Endothelial cell of umbilical vein (primary cell): ENCODE data around the gene RAB3D. TPM values are rescaled to one million over a fixed set of nuclear protein-coding genes. Genes with fewer than 3 reads are reported as not detected.

Experiments
- BruUV-seq: library from RNA; stranded (reverse); fragments of 400-500 nt; replicated peaks from 2 replicates; lab custom pipeline; 2021; lab: Mats Ljungman, UMichigan
- CTCF ChIA-PET: fragments of 300-600, 350-600 bp; sonication (Branson Sonifier 250); formaldehyde crosslinking; loops from one replicate; lab custom pipeline; 2021; ENCODE audit warnings: antibody characterized with exemption, inconsistent platforms; lab: Charles Lee
- POLR2A ChIA-PET: fragments of 300-600, 350-600 bp; sonication (Branson Sonifier 250); formaldehyde crosslinking; loops from one replicate; lab custom pipeline; 2021; ENCODE audit warnings: antibody characterized with exemption, inconsistent platforms; lab: Charles Lee
- DNase-seq: peaks from one replicate; pipeline ENCODE4 v3.0.0-alpha.2; 2011; ENCODE audit warnings: low read depth, low spot score
- FAIRE-seq: peaks from 2 replicates; lab custom pipeline; 2011; peaks lifted over from hg19 to GRCh38; lab: Jason Lieb, UNC
- H2AFZ ChIP-seq: 2 replicates; pipeline ENCODE4 v1.6.0; 2012; ENCODE audit warnings: low read depth, low read length, control low read depth, inconsistent platforms
- H3K27ac ChIP-seq: 2 replicates; pipeline ENCODE4 v1.5.1; 2011; ENCODE audit warnings: low read depth, mild to moderate bottlenecking, control low read depth, low read length, moderate library complexity; ENCODE audit not compliant: insufficient read depth
- H3K27me3 ChIP-seq, 2 experiments: 2 replicates each; pipeline versions ENCODE4 v1.6.0 to v1.6.1; 2011; ENCODE audit warnings: low read length in 2 of 2, mixed read lengths in 1 of 2; ENCODE audit not compliant: control insufficient read depth in 2 of 2, insufficient read depth in 2 of 2
- H3K36me3 ChIP-seq, 2 experiments: 2 replicates in 1 of 2; 3 replicates in 1 of 2; pipeline ENCODE4 v1.5.1; 2011; ENCODE audit warnings: low read length in 2 of 2, mild to moderate bottlenecking in 1 of 2, moderate library complexity in 1 of 2; ENCODE audit not compliant: control insufficient read depth in 2 of 2, insufficient read depth in 2 of 2; ENCODE audit errors: extremely low read depth in 1 of 2
- H3K4me1 ChIP-seq: 3 replicates; pipeline ENCODE4 v1.5.1; 2011; ENCODE audit warnings: mild to moderate bottlenecking, low read length; ENCODE audit not compliant: control insufficient read depth, insufficient read depth; ENCODE audit errors: extremely low read depth
- H3K4me2 ChIP-seq: 2 replicates; pipeline ENCODE4 v1.6.1; 2011; ENCODE audit warnings: low read length, control low read depth, mixed read lengths; ENCODE audit not compliant: insufficient read depth
- H3K4me3 ChIP-seq, 3 experiments: fragments of 200-600 bp in 1 of 3; sonication (generic), shearing (Covaris generic) in 1 of 3; replicated peaks in 1 of 3; 2 replicates each; pipeline ENCODE4 v1.5.1; 2011 to 2016; ENCODE audit warnings: control low read depth in 3 of 3, low read length in 3 of 3, mild to moderate bottlenecking in 2 of 3, inconsistent platforms in 1 of 3, low read depth in 1 of 3, moderate library complexity in 1 of 3; ENCODE audit not compliant: insufficient read depth in 1 of 3
- H3K79me2 ChIP-seq: 2 replicates; pipeline ENCODE4 v1.6.0; 2012; ENCODE audit warnings: low read length, inconsistent platforms; ENCODE audit not compliant: control insufficient read depth, insufficient read depth
- H3K9ac ChIP-seq: replicated peaks from 2 replicates; pipeline ENCODE3; 2011; ENCODE audit warnings: low read length, control low read depth; ENCODE audit not compliant: insufficient read depth; ENCODE audit errors: extremely low read depth
- H3K9me1 ChIP-seq: replicated peaks from 3 replicates; pipeline ENCODE4 v1.6.0; 2011; ENCODE audit warnings: mild to moderate bottlenecking, low read length; ENCODE audit not compliant: control insufficient read depth, insufficient read depth; ENCODE audit errors: extremely low read depth
- H3K9me3 ChIP-seq: replicated peaks from 2 replicates; pipeline ENCODE4 v1.5.1; 2012; ENCODE audit warnings: low read length, inconsistent platforms; ENCODE audit not compliant: control insufficient read depth, insufficient read depth
- H4K20me1 ChIP-seq: replicated peaks from 2 replicates; pipeline ENCODE3; 2011; ENCODE audit warnings: mild to moderate bottlenecking, low read length; ENCODE audit not compliant: control insufficient read depth, insufficient read depth; ENCODE audit errors: extremely low read depth
- FOS ChIP-seq: IDR thresholded peaks from 2 replicates; pipeline ENCODE4 v1.6.1; 2011; ENCODE audit warnings: mild to moderate bottlenecking, low read length, moderate library complexity, borderline replicate concordance; ENCODE audit not compliant: insufficient read depth
- JUN ChIP-seq: IDR thresholded peaks from 2 replicates; pipeline ENCODE4 v1.6.1; 2011; ENCODE audit warnings: borderline replicate concordance, low read depth; ENCODE audit not compliant: insufficient read length, insufficient read depth
- MYC ChIP-seq: IDR thresholded peaks from one replicate; pipeline ENCODE4 v1.6.1; 2011; ENCODE audit warnings: mild to moderate bottlenecking, low read depth, low read length
- POLR2A ChIP-seq: IDR thresholded peaks from 2 replicates; pipeline ENCODE4 v1.6.1; 2012; ENCODE audit warnings: low read depth, mild to moderate bottlenecking, control low read depth, low read length
- dilution Hi-C: fragments of 300-500 bp; cut with MboI; formaldehyde crosslinking; loops from one replicate; pipeline ENCODE4 v1.15.0; 2019; ENCODE audit warnings: low sequenced_read_pairs; ENCODE audit not compliant: extremely low pct_ligation_motif_present
- intact Hi-C: fragments of 100-400 bp; cut with micrococcal nuclease; formaldehyde crosslinking; loops from one replicate; pipeline ENCODE4 v1.10.0; 2022
- polyA plus RNA-seq, 4 experiments: library from polyadenylated mRNA; depleted of rRNA in 3 of 4; stranded (reverse) in 3 of 4; unstranded in 1 of 4; fragments of >200 nt; gene quantifications; 2 replicates each; pipeline versions ENCODE4 v1.2.1 to v1.2.3, GENCODE V29; 2011 to 2012; ENCODE audit warnings: missing spikeins in 1 of 4
- total RNA-seq: library from RNA; stranded (reverse); gene quantifications from 2 replicates; pipeline ENCODE4 v1.2.3, GENCODE V29; 2021
- TF ChIP-seq, protein P1 (sequence below), 2 donors: IDR thresholded peaks; 1 replicate in 1 of 2; 2 replicates in 1 of 2; pipeline ENCODE4 v1.5.1; 2011; ENCODE audit warnings: low read length in 2 of 2, mild to moderate bottlenecking in 2 of 2, moderate library complexity in 2 of 2, control low read depth in 1 of 2, inconsistent platforms in 1 of 2, low read depth in 1 of 2; ENCODE audit not compliant: insufficient read depth in 1 of 2; ENCODE audit errors: extremely low read depth in 1 of 2

RAB3D gene
- total and polyA plus RNA-seq, 2 donors (not counting 3 experiments of a cell fraction or from before 2014, with no cell fraction given) = 35.4 to 48.2 TPM

DNA sequence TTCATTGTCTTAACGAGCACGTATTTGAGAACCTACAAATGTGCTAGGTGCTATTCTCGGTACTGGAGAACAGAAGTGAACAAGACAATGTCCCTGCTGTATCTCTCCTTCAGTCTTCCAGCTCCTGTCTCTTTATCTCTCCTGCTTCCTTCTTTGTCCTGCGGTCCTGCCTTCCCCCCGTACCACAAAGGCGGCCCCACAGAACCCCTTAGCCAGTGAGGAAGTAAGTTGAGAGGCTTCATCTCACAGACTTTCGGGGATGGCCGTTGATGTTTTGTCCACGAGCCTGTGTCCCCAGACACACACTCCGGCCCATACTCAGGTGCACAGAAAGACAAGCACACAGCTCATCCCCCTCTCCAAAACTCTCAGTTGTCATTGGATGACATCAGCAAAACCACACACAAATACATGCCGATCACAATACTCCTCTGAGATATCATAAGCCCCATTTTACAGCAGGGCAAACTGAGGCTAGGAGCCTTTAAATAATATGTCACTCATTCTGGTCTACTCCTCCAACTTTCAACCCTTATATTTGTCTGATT is 34.5 kb upstream of the RAB3D start:
- BruUV-seq = no TSS peak
- DNase-seq (no peak), FAIRE-seq (no peak)
- H3K4me1 ChIP-seq = peaks cover 39% of the 10 kb centered on the region
- H2AFZ ChIP-seq = peak overlapping the region; percentile 16
- no peaks in the 10 kb centered on the region for H4K20me1 ChIP-seq
- TF ChIP-seq FOS = no peak
- no peak for TF ChIP-seq POLR2A
- no peak for TF ChIP-seq JUN
- no peak for TF ChIP-seq MYC
- TF ChIP-seq, protein P1, sequence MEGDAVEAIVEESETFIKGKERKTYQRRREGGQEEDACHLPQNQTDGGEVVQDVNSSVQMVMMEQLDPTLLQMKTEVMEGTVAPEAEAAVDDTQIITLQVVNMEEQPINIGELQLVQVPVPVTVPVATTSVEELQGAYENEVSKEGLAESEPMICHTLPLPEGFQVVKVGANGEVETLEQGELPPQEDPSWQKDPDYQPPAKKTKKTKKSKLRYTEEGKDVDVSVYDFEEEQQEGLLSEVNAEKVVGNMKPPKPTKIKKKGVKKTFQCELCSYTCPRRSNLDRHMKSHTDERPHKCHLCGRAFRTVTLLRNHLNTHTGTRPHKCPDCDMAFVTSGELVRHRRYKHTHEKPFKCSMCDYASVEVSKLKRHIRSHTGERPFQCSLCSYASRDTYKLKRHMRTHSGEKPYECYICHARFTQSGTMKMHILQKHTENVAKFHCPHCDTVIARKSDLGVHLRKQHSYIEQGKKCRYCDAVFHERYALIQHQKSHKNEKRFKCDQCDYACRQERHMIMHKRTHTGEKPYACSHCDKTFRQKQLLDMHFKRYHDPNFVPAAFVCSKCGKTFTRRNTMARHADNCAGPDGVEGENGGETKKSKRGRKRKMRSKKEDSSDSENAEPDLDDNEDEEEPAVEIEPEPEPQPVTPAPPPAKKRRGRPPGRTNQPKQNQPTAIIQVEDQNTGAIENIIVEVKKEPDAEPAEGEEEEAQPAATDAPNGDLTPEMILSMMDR (IDR thresholded peaks at IDR 0.05; ENCODE audit: extremely low read depth in 1 of 2, insufficient read depth in 1 of 2, low read depth in 1 of 2, low read length in 2 of 2) = no peak
- no peaks in the 10 kb centered on the region for H3K36me3 ChIP-seq
- peak overlapping the region; percentile 89 for H3K9ac ChIP-seq
- no peaks in the 10 kb centered on the region for H3K9me3 ChIP-seq
- H3K27ac ChIP-seq = no peak overlapping the region
- intact Hi-C loops = loop anchor here (2.0 kb wide), 1 partner anchor 35 kb away; the partner anchor contains the start of gene RAB3D
- H3K27me3 ChIP-seq = no peaks in the 10 kb centered on the region
- peak overlapping the region in 2 of 3 experiments; percentile 56 to 57 for H3K4me3 ChIP-seq
- CTCF ChIA-PET = interaction anchor here (1.4 to 2.8 kb wide), 6 partner anchors 10 to 108 kb away, joined by 3 to 20 read pairs (median 7); partner anchors contain the start of genes CCDC159, EPOR, ODAD3 and PRKCSH
- no peaks in the 10 kb centered on the region for H3K9me1 ChIP-seq
- H3K4me2 ChIP-seq = peak overlapping the region; percentile 77
- dilution Hi-C loops = no loop called here
- POLR2A ChIA-PET = interaction anchor here (1.6 kb wide), 1 partner anchor 10 kb away, joined by 4 read pairs; the partner anchor contains the start of gene EPOR
- peaks cover 3% of the 10 kb centered on the region for H3K79me2 ChIP-seq
